Calu3 (cell line): ENCODE results near the gene TPK1. TPM values are rescaled to one million over a fixed set of nuclear protein-coding genes. Genes with fewer than 3 reads are reported as not detected.

Experiments
- BruUV-seq: library from RNA; stranded (reverse); fragments of 400-500 nt; replicated peaks from 2 replicates; lab custom pipeline; 2021; lab: Mats Ljungman, UMichigan
- CTCF ChIA-PET: fragments of 300-600 bp; sonication (Branson Sonifier 250); formaldehyde crosslinking; loops from one replicate; lab custom pipeline; 2022; ENCODE audit warnings: antibody characterized with exemption; lab: Charles Lee
- DNase-seq: peaks from one replicate; pipeline ENCODE4 v3.0.0; 2022
- H3K27ac Mint-ChIP-seq: one replicate; pipeline ENCODE4 v1.8.0; 2022; ENCODE audit warnings: mixed read lengths; ENCODE audit not compliant: unreplicated experiment
- H3K27me3 Mint-ChIP-seq: one replicate; pipeline ENCODE4 v1.8.0; 2022; ENCODE audit warnings: mixed read lengths; ENCODE audit not compliant: unreplicated experiment
- H3K36me3 Mint-ChIP-seq: one replicate; pipeline ENCODE4 v1.8.0; 2022; ENCODE audit warnings: mild to moderate bottlenecking, moderate library complexity, mixed read lengths; ENCODE audit not compliant: insufficient read depth, unreplicated experiment
- H3K4me1 Mint-ChIP-seq: one replicate; pipeline ENCODE4 v1.8.0; 2022; ENCODE audit warnings: mild to moderate bottlenecking, low read depth, mixed read lengths; ENCODE audit not compliant: unreplicated experiment
- H3K4me3 Mint-ChIP-seq: one replicate; pipeline ENCODE4 v1.8.0; 2022; ENCODE audit warnings: mild to moderate bottlenecking, low read depth, moderate library complexity, mixed read lengths; ENCODE audit not compliant: unreplicated experiment
- H3K9me3 Mint-ChIP-seq: one replicate; pipeline ENCODE4 v1.8.0; 2022; ENCODE audit warnings: low read depth, mixed read lengths; ENCODE audit not compliant: unreplicated experiment
- CTCF ChIP-seq: fragments of 200-600 bp; IDR thresholded peaks from one replicate; pipeline ENCODE4 v1.8.0; 2022; ENCODE audit warnings: antibody characterized with exemption; ENCODE audit not compliant: unreplicated experiment
- intact Hi-C: fragments of 100-400 bp; cut with micrococcal nuclease; formaldehyde crosslinking; loops from one replicate; pipeline ENCODE4 v1.10.0; 2022; ENCODE audit not compliant: unreplicated experiment
- total RNA-seq: library from RNA; stranded (reverse); gene quantifications from 2 replicates; pipeline ENCODE4 v1.2.3, GENCODE V29; 2022

Gene TPK1
- total RNA-seq, 1 experiment from 2014 or later, result 13.2 TPM

GRCh38 chr7:144826208-144826607 lies 9.6 kb downstream of the TPK1 start:
- Mint-ChIP-seq H3K4me3 (no peak overlapping the region), H3K4me1 (peaks cover 36% of the 10 kb centered on the region), H3K36me3 (no peaks in the 10 kb centered on the region), H3K27ac (no peak overlapping the region), H3K9me3 (peaks cover 4% of the 10 kb centered on the region), H3K27me3 (no peaks in the 10 kb centered on the region)
- CTCF ChIA-PET, result no interaction called here
- intact Hi-C loops, result no loop called here
- no peak for DNase-seq
- no peak for TF ChIP-seq CTCF
- no TSS peak for BruUV-seq

- H3K4me1 Mint-ChIP-seq, result peaks cover 30% of the 10 kb centered on the region
- H3K4me3 Mint-ChIP-seq, result no peak overlapping the region
- no peaks in the 10 kb centered on the region for H3K27me3 Mint-ChIP-seq
- TF ChIP-seq CTCF, result no peak
- BruUV-seq, result no TSS peak
- no peaks in the 10 kb centered on the region for H3K36me3 Mint-ChIP-seq
- DNase-seq, result no peak
- CTCF ChIA-PET, result no interaction called here
- intact Hi-C loops, result no loop called here
- H3K27ac Mint-ChIP-seq, result peak overlapping the region; percentile 60
- no peaks in the 10 kb centered on the region for H3K9me3 Mint-ChIP-seq
These were observed 11.5 kb downstream of the TPK1 start for GRCh38 chr7:144824360-144824759.

- TF ChIP-seq CTCF, result no peak
- H3K36me3 Mint-ChIP-seq, result no peaks in the 10 kb centered on the region
- peaks cover 43% of the 10 kb centered on the region for H3K4me1 Mint-ChIP-seq
- DNase-seq, result no peak
- no peak overlapping the region for H3K4me3 Mint-ChIP-seq
- H3K27me3 Mint-ChIP-seq, result no peaks in the 10 kb centered on the region
- CTCF ChIA-PET, result interaction anchor here (1.7 kb wide), 1 partner anchor 13 kb away, joined by 4 read pairs; the partner anchor contains the start of gene TPK1
- no peaks in the 10 kb centered on the region for H3K9me3 Mint-ChIP-seq
- no peak overlapping the region for H3K27ac Mint-ChIP-seq
- intact Hi-C loops, result no loop called here
- no TSS peak for BruUV-seq
These were observed 13.6 kb downstream of the TPK1 start for GRCh38 chr7:144822223-144822622.

GRCh38 chr7:144821067-144821466 lies 14.8 kb downstream of the TPK1 start:
- peaks cover 43% of the 10 kb centered on the region for H3K4me1 Mint-ChIP-seq
- no TSS peak for BruUV-seq

More at GRCh38 chr7:144821067-144821466, 14.8 kb downstream of the TPK1 start:
- CTCF ChIA-PET, result interaction anchor here (1.7 kb wide), 1 partner anchor 14 kb away, joined by 4 read pairs; the partner anchor contains the start of gene TPK1
- intact Hi-C loops, result no loop called here
- DNase-seq, result no peak
- Mint-ChIP-seq H3K36me3 (no peaks in the 10 kb centered on the region), H3K27me3 (no peaks in the 10 kb centered on the region), H3K4me3 (no peak overlapping the region), H3K27ac (no peak overlapping the region), H3K9me3 (no peaks in the 10 kb centered on the region)
- no peak for TF ChIP-seq CTCF
